Mesenchymal stem cell (in vitro differentiated cells and primary cell): Measurements from ENCODE around the gene MOGAT1.

ENCODE experiments used
- DNase-seq: peaks from one replicate; pipeline ENCODE4 v3.0.0-alpha.2; 2013
- H2AFZ ChIP-seq: one replicate; pipeline ENCODE4 v1.6.1; 2013; ENCODE audit warnings: low read depth, mild to moderate bottlenecking, control low read depth, inconsistent platforms, low read length, moderate library complexity
- H2AK5ac ChIP-seq: 2 replicates; pipeline ENCODE4 v1.6.1; 2013; ENCODE audit warnings: low read length, moderate library complexity, mild to moderate bottlenecking, inconsistent platforms; ENCODE audit not compliant: severe bottlenecking
- H2BK120ac ChIP-seq: one replicate; pipeline ENCODE4 v1.6.1; 2013; ENCODE audit warnings: low read depth, mild to moderate bottlenecking, inconsistent platforms, low read length, moderate library complexity
- H2BK12ac ChIP-seq, 2 experiments: one replicate each; pipeline ENCODE4 v1.6.1; 2013; ENCODE audit warnings: inconsistent platforms in 2 of 2, low read length in 2 of 2, mild to moderate bottlenecking in 2 of 2, moderate library complexity in 2 of 2, control low read depth in 1 of 2
- H2BK15ac ChIP-seq: one replicate; pipeline ENCODE4 v1.6.1; 2013; ENCODE audit warnings: mild to moderate bottlenecking, low read depth, inconsistent platforms; ENCODE audit not compliant: poor library complexity, severe bottlenecking
- H2BK5ac ChIP-seq: 2 replicates; pipeline ENCODE4 v1.6.1; 2013; ENCODE audit warnings: low read depth, mild to moderate bottlenecking, low read length, control low read depth, inconsistent platforms; ENCODE audit not compliant: poor library complexity, severe bottlenecking
- H3K14ac ChIP-seq, 2 experiments: one replicate each; pipeline ENCODE4 v1.6.1; 2013; ENCODE audit warnings: inconsistent platforms in 2 of 2, low read length in 2 of 2, control low read depth in 1 of 2, mild to moderate bottlenecking in 1 of 2, moderate library complexity in 1 of 2
- H3K18ac ChIP-seq, 2 experiments: one replicate each; pipeline ENCODE4 v1.6.1; 2013; ENCODE audit warnings: inconsistent platforms in 2 of 2, low read length in 2 of 2, control low read depth in 1 of 2, low read depth in 1 of 2, mild to moderate bottlenecking in 1 of 2
- H3K23ac ChIP-seq, 2 experiments: one replicate each; pipeline ENCODE4 v1.6.1; 2013; ENCODE audit warnings: inconsistent platforms in 2 of 2, low read length in 2 of 2, mild to moderate bottlenecking in 2 of 2, moderate library complexity in 2 of 2, control low read depth in 1 of 2
- H3K27ac ChIP-seq: 2 replicates; pipeline ENCODE4 v1.5.1; 2013; ENCODE audit warnings: mild to moderate bottlenecking, moderate library complexity, low read length, control low read depth, inconsistent platforms; ENCODE audit not compliant: poor library complexity, severe bottlenecking
- H3K27me3 ChIP-seq, 2 experiments: 2 replicates each; pipeline versions ENCODE4 v1.6.1 to v1.7.0; 2013; ENCODE audit warnings: low read length in 2 of 2, mild to moderate bottlenecking in 2 of 2, moderate library complexity in 2 of 2, control low read depth in 1 of 2, inconsistent platforms in 1 of 2; ENCODE audit not compliant: control insufficient read depth in 1 of 2, insufficient read depth in 1 of 2
- H3K36me3 ChIP-seq, 2 experiments: 2 replicates each; pipeline versions ENCODE4 v1.6.1 to v1.7.0; 2013; ENCODE audit warnings: low read length in 2 of 2, control low read depth in 1 of 2, inconsistent platforms in 1 of 2, low read depth in 1 of 2, mild to moderate bottlenecking in 1 of 2; ENCODE audit not compliant: insufficient read depth in 2 of 2, control insufficient read depth in 1 of 2
- H3K4ac ChIP-seq, 2 experiments: one replicate each; pipeline ENCODE4 v1.6.1; 2013; ENCODE audit warnings: inconsistent platforms in 2 of 2, low read length in 2 of 2, mild to moderate bottlenecking in 2 of 2, moderate library complexity in 2 of 2, control low read depth in 1 of 2, low read depth in 1 of 2
- H3K4me1 ChIP-seq: 2 replicates; pipeline ENCODE4 v1.6.1; 2013; ENCODE audit warnings: low read depth, low read length, control low read depth; ENCODE audit not compliant: control insufficient read depth, insufficient read depth
- H3K4me2 ChIP-seq: 2 replicates; pipeline ENCODE4 v1.6.1; 2013; ENCODE audit warnings: low read length, mild to moderate bottlenecking, inconsistent platforms; ENCODE audit not compliant: poor library complexity, severe bottlenecking
- H3K4me3 ChIP-seq, 2 experiments: 2 replicates each; pipeline versions ENCODE4 v1.5.1 to v1.7.0; 2013; ENCODE audit warnings: low read length in 2 of 2, mild to moderate bottlenecking in 2 of 2, control low read depth in 1 of 2, low read depth in 1 of 2; ENCODE audit not compliant: insufficient read depth in 1 of 2
- H3K79me1 ChIP-seq: replicated peaks from 2 replicates; pipeline ENCODE4 v1.6.1; 2013; ENCODE audit warnings: mild to moderate bottlenecking, control low read depth, low read length, inconsistent platforms; ENCODE audit not compliant: poor library complexity, severe bottlenecking
- H3K9ac ChIP-seq: 2 replicates; pipeline ENCODE4 v1.7.0; 2013; ENCODE audit warnings: mild to moderate bottlenecking, low read length, moderate library complexity
- H3K9me3 ChIP-seq: 2 replicates; pipeline ENCODE4 v1.7.0; 2013; ENCODE audit warnings: mild to moderate bottlenecking, low read length; ENCODE audit not compliant: control insufficient read depth
- H4K8ac ChIP-seq: one replicate; pipeline ENCODE4 v1.6.1; 2013; ENCODE audit warnings: inconsistent platforms, mild to moderate bottlenecking, low read length, moderate library complexity
- H4K91ac ChIP-seq: one replicate; pipeline ENCODE4 v1.6.1; 2013; ENCODE audit warnings: mild to moderate bottlenecking, low read length, inconsistent platforms
- WGBS: methylation state at CpG from one replicate; pipeline ENCODE4 v1.1.7; 2013; ENCODE audit warnings: mixed read lengths; 5-methylcytosine and 5-hydroxymethylcytosine counted together

The MOGAT1 gene

GRCh38 chr2:222745836-222746559 lies 74.5 kb downstream of the MOGAT1 start:
- H3K9ac ChIP-seq: peak overlapping the region; percentile 12
- H2BK12ac ChIP-seq: no peak overlapping the region
- H3K27ac ChIP-seq: no peak overlapping the region
- no peaks in the 10 kb centered on the region for H3K9me3 ChIP-seq
- H3K18ac ChIP-seq: no peak overlapping the region
- H4K8ac ChIP-seq: no peak overlapping the region
- H2BK15ac ChIP-seq: no peak overlapping the region
- H3K79me1 ChIP-seq: no peaks in the 10 kb centered on the region
- H4K91ac ChIP-seq: no peak overlapping the region
- no peak overlapping the region for H3K4me3 ChIP-seq
- WGBS: 87% methylated on average over 7 of the region's 8 CpGs
- H3K4me1 ChIP-seq: no peaks in the 10 kb centered on the region
- no peak overlapping the region for H3K4me2 ChIP-seq
- peak; percentile 39 for DNase-seq
- H3K4ac ChIP-seq: no peak overlapping the region
- no peaks in the 10 kb centered on the region for H3K36me3 ChIP-seq
- no peak overlapping the region for H2AK5ac ChIP-seq
- no peak overlapping the region for H3K14ac ChIP-seq
- no peak overlapping the region for H2AFZ ChIP-seq
- H2BK120ac ChIP-seq: no peak overlapping the region
- no peak overlapping the region for H3K23ac ChIP-seq
- H3K27me3 ChIP-seq: no peaks in the 10 kb centered on the region
- H2BK5ac ChIP-seq: no peak overlapping the region

GRCh38 chr2:222747526-222748160 lies 76.2 kb downstream of the MOGAT1 start:
- no peak overlapping the region for H3K9ac ChIP-seq
- H3K27ac ChIP-seq: no peak overlapping the region
- H3K4ac ChIP-seq: no peak overlapping the region
- no peak overlapping the region for H2AFZ ChIP-seq
- H3K14ac ChIP-seq: no peak overlapping the region
- no peak overlapping the region for H3K23ac ChIP-seq
- WGBS: 65% methylated on average over 5 of the region's 5 CpGs
- H4K91ac ChIP-seq: no peak overlapping the region
- no peak overlapping the region for H2BK15ac ChIP-seq
- DNase-seq: no peak
- H3K36me3 ChIP-seq: no peaks in the 10 kb centered on the region
- H3K27me3 ChIP-seq: no peaks in the 10 kb centered on the region
- no peak overlapping the region for H2BK120ac ChIP-seq
- H3K18ac ChIP-seq: no peak overlapping the region
- H3K4me2 ChIP-seq: no peak overlapping the region
- no peaks in the 10 kb centered on the region for H3K4me1 ChIP-seq
- no peak overlapping the region for H2BK12ac ChIP-seq
- no peak overlapping the region for H4K8ac ChIP-seq
- no peak overlapping the region for H2BK5ac ChIP-seq
- H2AK5ac ChIP-seq: no peak overlapping the region
- no peak overlapping the region for H3K4me3 ChIP-seq
- no peaks in the 10 kb centered on the region for H3K79me1 ChIP-seq
- no peaks in the 10 kb centered on the region for H3K9me3 ChIP-seq

GRCh38 chr2:222750533-222750932 lies 79.1 kb downstream of the MOGAT1 start:
- H2BK120ac ChIP-seq: no peak overlapping the region
- DNase-seq: no peak
- H3K9me3 ChIP-seq: no peaks in the 10 kb centered on the region
- H2BK5ac ChIP-seq: no peak overlapping the region
- no peaks in the 10 kb centered on the region for H3K79me1 ChIP-seq
- no peak overlapping the region for H3K14ac ChIP-seq
- H3K4me1 ChIP-seq: peaks cover 3% of the 10 kb centered on the region
- H3K9ac ChIP-seq: no peak overlapping the region
- H3K23ac ChIP-seq: no peak overlapping the region
- H3K18ac ChIP-seq: no peak overlapping the region
- H3K4me2 ChIP-seq: no peak overlapping the region
- H3K27ac ChIP-seq: no peak overlapping the region
- 96% methylated on average over 3 of the region's 3 CpGs for WGBS
- H3K4ac ChIP-seq: no peak overlapping the region
- no peak overlapping the region for H4K91ac ChIP-seq
- no peak overlapping the region for H2AK5ac ChIP-seq
- H2BK12ac ChIP-seq: no peak overlapping the region
- H3K36me3 ChIP-seq: no peaks in the 10 kb centered on the region
- no peak overlapping the region for H4K8ac ChIP-seq
- H2BK15ac ChIP-seq: no peak overlapping the region
- no peaks in the 10 kb centered on the region for H3K27me3 ChIP-seq
- H3K4me3 ChIP-seq: no peak overlapping the region
- H2AFZ ChIP-seq: no peak overlapping the region

GRCh38 chr2:222751238-222751637 lies 79.8 kb downstream of the MOGAT1 start:
- no peak overlapping the region for H3K14ac ChIP-seq
- H3K4me2 ChIP-seq: no peak overlapping the region
- H2AFZ ChIP-seq: no peak overlapping the region
- H3K27ac ChIP-seq: no peak overlapping the region
- 93% methylated on average over 6 of the region's 7 CpGs for WGBS
- no peak overlapping the region for H4K8ac ChIP-seq
- H3K18ac ChIP-seq: no peak overlapping the region
- H4K91ac ChIP-seq: no peak overlapping the region
- no peak overlapping the region for H2AK5ac ChIP-seq
- no peaks in the 10 kb centered on the region for H3K36me3 ChIP-seq
- H3K27me3 ChIP-seq: no peaks in the 10 kb centered on the region
- peaks cover 3% of the 10 kb centered on the region for H3K4me1 ChIP-seq
- no peak overlapping the region for H3K4ac ChIP-seq
- no peak for DNase-seq
- no peak overlapping the region for H2BK12ac ChIP-seq
- H3K9ac ChIP-seq: no peak overlapping the region
- no peak overlapping the region for H2BK5ac ChIP-seq
- H2BK120ac ChIP-seq: no peak overlapping the region
- H3K79me1 ChIP-seq: no peaks in the 10 kb centered on the region
- H3K4me3 ChIP-seq: no peak overlapping the region
- no peak overlapping the region for H3K23ac ChIP-seq
- H3K9me3 ChIP-seq: no peaks in the 10 kb centered on the region
- no peak overlapping the region for H2BK15ac ChIP-seq
